H4 (cell line): ENCODE data around the gene PIGR. TPM values are rescaled to one million over a fixed set of nuclear protein-coding genes. Genes with fewer than 3 reads are reported as not detected.

Source experiments
- DNase-seq: peaks from one replicate; pipeline ENCODE4 v3.0.0-alpha.2; 2015; ENCODE audit warnings: low spot score
- total RNA-seq: library from RNA; depleted of rRNA; stranded (reverse); fragments of >200 nt; shearing (Covaris generic); gene quantifications from 2 replicates; pipeline ENCODE4 v1.2.3, GENCODE V29; 2014

PIGR gene
- total RNA-seq, 1 experiment from 2014 or later = not detected

DNA sequence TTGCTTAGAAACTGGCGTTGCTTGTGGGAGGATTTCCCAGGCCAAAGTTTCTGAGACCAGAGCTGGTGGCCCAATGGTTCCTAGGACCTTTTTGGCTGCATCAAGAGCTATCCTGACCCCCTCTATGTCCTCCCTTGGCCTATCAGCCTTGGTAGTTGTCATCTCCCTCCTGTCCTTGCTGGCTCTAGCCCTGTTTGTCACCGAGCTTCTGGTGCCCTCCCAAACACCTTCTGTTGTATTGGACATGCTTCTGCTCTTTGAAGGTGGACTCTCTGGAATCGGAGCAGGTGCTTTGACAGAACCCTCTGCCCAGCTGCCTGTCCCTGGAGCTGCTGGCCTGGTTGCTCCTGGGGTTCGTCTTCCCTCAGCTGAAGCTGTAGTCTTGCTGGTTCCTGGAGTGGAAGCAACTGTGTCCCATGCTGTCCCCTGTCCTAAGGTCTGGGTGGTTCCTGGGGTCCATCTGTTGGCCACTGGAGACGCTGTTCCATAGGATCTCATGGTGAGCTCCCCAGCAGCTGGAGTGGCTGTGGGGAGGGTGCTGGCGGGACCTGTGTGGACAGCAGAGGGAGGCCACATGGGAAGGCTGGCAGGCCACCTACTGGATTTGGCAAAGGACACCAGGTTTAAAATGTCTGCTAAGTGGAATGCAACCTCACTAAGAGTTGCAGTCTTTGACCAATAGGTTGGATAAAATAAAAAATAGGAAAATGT is 14.6 kb upstream of the PIGR start:
- DNase-seq = peak; percentile 17

DNA sequence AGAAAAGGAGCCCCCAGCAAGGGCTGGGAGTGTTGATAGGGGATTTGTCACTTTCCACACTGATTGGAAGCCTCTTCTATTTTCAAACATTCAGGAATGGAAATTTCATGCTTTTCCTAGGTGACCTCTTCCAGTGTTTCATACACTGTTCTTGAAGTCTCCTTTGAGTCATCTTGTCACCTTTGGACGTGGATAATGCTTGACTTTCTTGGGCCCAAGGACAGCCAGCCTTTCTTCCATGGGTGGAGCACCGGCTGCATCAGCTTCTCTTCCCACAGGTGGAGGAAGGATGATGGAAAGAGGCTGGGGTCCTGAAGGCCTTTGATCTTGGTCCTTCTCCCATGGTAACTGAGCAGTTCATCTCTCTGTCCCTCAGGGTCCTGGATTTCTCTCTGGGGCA is 11.9 kb upstream of the PIGR start:
- DNase-seq = no peak

DNA sequence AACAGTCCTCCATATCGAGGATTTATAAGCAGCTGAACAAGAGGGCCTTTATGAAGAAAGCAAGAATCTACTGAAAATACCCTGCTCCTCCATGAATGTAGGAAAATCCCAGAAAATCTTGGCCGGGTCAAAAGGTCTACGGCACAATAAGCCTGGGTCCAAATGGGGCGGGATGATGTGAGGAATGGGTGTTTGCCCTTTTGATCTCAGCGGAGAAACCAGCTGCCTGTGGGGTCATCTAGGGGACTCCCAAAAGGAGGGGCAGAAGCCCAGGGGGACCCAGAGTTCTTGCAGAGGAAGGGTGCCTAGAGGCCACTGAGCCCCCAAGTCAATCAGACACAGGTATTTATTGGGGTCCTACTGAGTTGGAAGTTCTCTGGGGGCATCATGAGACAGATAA is 11.4 kb upstream of the PIGR start:
- DNase-seq = no peak

DNA sequence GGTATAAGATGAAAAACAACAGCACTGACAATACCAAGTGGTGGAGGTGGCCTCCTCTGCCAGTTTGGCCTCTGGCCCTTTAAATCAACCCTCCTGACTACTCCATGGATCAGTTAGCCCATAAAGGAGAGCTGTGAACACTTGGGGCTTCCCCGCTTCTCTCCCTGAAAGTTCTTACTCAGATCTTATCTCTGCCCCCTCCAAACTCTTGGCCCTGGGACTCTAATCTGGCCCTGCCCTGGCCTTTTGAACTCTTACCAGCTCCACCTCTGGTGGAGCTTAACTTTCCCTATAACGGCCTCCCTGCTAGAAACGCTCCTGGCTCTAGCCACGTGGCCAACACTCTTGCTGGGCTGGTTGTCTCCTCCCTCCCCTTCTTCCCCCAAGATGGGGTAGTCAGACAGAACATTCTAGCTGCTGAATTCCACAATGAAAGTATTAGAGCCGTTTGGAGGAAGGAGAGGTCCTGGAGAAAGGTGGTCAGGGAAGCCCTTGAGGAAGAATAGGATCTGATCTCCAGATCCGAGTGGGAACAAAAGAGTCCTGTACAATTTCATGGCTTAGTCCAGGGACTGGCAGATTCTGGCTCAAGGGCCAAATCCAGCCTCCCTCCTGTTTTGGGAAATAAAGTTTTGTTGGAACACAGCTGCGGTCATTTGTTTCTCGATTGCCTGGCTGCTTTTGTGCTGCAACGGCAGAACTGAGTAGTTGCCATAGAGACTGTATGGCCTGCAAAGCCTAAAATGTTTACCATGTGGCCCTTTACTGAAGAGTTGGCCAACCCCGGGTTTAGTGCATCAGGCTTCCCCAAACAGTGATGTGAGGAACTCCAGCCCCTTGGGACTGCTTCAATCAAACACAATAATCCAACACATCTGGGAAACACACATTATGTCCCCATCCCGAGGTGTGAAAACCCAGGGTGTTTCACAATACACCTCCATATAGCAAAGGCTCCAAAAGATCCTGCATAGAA is 9.5 kb upstream of the PIGR start:
- DNase-seq = no peak

DNA sequence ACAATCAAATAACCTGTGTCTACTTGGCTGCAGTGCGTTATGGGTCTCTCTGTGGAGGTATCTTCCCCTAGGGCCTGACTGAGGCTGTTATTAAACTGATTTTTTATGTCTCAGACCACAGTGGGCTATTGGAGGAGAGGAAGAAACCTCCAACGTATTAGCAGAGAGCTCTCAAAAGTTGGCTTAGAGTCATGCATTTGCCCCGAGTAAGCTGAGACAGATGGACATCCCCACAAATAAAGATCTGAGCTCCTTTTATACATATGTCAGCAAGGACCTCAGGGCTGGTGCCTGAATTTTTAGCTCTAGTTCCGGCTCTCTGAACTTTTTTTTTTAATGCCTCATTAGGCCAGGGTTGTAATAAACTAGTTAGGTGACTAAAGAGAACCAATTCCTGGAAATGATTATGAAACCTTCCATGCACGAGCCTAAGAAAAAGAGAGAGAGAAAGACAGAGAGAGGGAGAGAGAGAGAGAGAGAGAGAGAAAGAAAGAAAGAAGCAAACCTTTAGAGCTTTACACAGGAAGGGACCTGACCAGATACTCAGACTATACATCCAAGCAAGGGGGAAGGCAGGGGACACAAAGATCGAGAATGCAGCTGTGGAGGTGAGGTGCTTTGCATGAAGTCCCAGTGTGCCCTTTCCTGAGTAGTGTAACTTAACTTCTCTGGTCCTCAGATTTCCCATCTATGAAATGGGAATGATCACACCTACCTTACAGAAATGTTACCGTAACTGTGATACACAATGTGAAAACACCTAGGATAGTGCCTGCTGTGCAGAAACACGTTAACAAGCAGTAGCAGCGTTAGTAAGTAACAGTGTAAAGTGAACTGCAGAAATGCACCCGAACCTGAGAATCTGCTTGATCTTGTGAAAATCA is 8.4 kb upstream of the PIGR start:
- no peak for DNase-seq

DNA sequence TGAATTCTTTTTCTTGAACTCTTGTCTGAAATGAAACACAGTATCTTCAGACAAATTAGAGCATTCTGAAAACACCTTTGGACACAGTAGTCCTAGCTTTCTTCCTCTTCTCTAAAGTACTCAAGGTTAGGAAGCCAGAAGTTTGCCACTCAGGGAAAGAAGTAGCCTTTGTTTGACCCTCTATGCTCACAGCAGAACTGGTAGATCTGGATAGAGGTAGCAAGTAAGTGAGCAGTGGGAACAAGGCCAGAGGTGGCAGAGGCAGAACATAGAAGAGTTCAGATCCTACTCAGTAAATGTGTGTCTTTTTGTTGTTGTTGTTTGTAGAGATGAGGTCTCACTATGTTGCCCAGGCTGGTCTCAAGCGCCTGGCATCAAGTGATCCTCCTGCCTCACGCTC is 7.4 kb upstream of the PIGR start:
- DNase-seq = no peak

DNA sequence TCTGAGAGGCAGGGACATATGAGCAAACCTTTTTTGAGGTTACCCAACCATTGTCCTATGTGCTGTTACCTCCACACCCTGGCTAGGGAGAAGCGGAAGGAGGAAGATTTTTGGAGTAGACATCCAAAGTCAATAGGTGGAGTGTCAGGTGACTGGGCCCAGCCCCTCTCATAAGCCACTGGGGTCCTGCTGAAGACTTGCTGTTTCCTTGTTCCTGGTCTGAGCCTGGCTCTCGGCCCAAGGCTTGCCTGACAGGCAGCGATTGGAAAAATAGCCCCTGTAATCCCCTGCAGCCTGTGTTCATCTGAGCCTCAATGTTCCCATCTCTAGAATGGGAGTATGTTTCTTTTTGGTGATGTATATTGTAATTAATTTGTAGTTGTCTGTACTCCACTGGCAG is 6.9 kb upstream of the PIGR start:
- no peak for DNase-seq

DNA sequence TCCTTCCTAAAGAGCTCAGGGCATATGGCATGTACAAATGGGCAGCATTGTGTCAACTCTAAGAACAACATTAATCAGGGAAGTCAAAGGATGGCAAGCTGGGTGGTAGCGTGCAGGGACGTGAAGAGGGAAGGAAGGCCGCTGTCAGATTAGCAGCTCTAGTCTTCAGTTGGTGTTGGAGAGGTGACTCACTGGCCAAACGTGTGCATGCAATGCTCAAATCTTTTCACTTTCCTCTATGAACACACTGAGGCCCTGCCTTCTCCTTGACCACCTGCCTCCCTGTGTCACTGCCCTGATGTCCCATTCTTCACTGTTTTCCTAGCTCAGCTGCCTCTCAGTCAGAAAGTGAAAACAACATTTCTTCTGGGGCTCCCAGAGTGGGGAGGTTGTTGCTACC is 5.9 kb upstream of the PIGR start:
- DNase-seq = no peak

DNA sequence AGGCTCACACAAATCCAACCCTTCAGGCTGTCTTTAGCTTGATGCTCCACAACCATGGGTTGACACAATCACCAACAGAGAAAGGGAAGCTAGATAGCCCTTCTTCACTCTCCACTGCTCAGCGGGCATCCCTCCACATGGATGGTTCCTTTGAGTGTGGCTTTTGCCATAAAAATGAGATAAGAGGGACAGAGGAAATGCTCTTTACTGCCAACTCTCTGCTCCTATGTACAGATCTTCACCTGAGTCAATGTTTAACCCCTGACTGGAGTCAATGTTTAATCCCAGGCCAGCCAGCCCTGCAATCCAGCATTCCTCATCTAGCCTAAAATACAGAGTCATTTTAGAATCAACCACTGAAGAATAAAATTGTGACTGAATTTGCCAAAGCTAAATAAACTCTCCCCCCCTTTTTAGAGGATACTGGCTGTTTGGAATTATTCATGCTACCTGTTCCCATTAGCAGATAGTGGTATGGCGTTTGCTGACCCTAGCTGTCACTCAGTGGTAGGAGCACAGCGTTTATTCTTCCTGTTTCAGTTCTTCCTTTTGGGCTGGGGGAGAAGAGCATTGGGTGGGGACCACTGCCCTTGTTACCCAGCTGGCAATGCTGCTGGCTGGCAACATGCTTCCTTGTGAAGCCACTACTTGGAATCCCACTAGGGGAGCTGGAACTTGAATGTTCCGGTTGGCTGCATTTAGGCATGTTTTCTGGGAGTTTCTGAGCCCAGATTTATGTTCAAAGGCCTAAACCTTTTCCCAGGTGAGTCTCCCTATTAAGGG is 5.2 kb upstream of the PIGR start:
- DNase-seq = no peak

DNA sequence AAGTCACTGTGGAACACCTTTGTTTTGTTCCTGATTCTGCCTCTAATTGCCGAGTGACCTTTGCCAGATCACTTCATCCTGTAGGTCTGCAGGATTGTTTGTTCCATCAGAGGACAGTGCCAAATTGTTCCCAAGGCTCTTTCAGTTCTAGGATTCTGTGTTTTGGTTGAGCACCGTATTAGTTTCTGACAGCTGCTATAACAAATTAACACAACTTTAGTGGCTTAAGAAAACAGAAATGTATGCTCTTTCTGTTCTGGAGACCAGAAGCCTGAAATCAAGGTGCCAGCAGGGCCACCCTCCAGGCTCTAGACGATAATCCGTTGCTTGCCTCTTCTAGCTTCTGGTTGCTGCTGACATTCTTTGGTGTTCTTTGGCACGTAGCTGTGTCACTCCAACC is 3.4 kb upstream of the PIGR start:
- DNase-seq = no peak

DNA sequence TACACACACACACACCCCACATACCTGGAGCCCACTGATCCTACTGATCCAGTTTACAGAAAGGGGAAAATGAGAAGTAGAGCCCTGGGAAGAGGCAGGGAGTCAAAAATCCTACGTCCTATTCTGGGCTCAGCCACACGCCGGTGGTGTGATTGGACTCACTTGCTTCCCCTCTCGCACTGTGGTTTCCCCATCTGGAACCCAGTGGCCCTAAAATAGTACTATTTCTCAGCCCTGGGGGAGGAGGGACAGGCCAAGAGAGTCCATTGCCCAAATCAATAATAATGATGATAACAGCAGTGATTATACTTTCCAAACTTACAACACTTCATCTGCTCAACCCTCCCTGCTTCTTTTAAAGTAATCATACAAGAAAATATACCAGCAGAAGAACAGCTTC is 2.9 kb upstream of the PIGR start:
- no peak for DNase-seq

DNA sequence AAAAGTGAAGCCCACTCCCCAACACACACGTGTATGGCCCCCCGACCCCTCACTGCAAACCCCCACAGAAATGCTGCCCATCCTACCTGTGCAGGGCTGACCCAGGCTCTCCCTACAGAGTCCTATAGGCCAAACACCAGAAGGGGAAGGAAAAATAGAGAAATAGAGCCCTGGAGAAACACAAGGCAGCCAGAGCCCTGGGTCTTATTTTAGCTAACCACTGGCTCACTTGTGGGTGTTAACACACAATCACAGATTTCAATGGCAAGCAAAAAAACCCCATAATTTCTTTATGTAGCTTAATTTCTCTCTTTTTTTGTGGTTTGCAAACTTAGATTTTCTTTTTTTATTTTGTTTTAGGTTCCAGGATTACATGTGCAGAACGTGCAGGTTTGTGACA is 989 bp upstream of the PIGR start:
- DNase-seq = no peak

DNA sequence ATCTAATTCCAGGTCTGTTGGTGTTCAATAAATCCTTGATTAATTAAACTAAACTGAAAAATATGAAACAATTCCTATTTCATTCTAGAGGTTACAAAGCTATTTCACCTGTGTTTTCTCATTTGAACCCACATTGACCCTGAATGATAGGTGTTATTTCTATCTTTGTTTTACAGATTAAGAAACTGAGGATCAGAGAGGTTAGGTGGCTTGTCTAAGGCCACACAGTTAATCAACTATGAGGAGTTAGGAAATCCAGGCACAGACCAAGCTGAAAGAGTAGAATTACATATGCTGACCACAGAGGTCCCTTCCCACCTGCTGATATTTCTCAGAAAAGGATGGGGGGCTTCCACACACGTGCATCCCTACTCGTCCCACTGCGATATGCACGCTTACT is 487 bp downstream of the PIGR start:
- no peak for DNase-seq

DNA sequence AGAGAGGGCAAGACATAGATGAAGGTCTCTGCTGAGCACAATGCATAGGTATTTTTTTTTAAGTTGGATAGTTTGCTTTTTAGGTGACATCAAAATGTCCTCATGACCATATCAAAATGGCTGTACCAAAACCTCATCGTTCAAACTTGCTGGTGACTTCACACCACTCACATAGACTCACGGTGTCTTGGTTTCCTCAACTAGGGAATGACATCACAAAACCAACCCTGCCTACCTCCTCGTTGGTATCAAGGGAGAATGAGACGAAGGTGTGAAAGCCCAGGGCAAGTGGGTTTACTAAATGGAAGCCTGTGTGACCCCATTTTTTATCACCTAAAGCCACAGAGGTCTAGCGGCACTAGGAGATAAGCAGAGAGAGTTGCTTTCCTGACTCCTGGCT is 1.6 kb downstream of the PIGR start:
- DNase-seq = no peak

DNA sequence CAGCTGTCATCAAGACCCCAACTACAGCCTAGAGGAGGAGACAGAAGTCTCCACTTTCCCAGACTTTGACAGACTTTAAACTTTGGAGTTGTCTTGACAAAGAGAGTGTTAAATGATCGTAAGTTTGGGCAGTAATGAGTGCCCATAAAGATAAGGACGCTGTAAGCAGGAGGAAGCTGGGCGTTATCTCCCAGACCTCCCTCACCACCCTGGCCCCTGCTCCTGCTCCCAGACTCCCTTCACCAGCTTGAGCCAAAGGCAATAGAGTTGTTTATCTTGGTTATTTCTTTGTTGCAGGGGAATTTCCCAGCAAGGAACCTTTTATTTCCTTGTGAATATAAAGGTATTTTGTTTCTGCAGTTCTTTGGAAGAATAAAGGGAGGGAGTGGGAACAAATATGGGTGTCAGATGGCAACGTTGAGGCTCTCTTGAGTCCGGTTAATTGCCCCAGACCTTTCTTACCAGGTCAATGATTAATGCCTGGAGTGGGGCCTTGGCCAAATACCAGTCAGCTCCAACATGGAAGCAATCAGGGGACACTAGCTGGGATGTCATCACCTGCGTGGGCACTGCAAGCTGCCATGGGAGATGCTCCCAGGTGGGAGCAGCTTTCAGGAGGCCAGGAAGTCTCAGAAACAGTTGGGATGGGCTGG is 4.4 kb downstream of the PIGR start:
- no peak for DNase-seq

DNA sequence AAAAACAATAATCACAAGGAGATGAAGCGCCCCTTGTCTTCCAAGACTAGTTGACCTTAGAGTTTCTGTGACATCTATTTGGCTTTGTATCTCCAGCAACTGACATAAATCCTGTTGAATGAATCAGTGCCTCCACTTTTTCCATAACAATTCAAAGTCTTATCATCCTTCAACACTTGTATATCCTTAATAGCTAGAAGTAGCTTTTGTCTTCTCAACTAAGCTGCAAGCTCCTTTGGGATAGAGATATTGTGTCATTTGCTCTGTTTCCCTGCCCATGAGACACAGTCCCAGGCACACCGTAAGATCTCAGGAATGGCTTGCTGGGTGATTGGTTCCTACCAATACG is 5.7 kb downstream of the PIGR start:
- no peak for DNase-seq

DNA sequence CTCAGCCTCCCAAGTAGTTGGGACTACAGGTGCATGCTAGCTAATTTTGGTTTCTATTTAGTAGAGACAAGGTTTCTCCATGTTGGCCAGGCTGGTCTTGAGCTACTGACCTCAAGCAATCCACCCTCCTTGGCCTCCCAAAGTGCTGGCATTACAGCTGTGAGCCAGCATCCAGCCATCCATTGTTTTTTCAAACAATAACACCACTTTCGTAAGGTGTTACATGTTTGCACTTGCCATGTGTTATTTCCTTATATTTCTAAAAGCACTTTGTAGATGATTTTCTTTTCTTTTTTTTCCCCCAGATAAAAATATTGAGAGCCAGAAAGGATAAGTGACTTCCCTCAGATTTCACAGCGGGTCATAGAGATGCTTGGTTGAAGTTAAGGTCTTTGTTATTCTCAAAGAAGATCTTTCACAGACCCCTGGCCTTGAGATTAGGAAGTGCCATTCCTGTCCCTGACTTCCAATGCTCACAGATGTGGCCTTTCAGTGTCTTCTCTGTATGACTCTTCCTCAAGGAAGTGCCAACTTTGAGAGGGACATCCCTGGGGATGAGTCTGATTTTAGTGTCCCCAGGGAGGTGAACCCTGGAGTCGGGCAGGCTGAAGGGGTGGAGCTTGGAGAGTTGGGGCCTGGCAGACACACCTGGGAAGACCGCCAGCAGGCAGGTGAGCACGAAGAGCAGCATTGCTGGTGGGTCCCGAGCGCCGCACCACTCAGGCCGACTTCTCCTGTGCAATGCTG is 6.3 kb downstream of the PIGR start:
- DNase-seq = no peak

DNA sequence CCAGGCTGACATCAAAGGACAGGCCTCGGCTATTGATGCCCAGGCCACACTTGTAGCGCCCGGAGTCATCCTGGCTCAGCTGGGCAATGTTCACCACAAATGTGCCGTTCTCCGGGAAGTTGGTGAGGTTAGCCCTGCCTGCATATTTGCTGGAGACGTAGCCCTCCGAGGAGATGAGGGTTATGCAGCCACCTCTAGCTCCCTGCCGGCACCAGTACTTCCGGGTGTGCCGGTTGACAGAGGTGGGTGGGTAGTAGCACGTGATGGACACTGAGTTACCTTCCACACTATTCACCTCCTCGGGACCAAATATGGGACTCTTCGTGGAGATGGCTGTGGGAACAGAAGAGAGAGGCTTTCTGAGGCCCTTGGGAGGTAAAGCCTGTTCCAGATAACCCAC is 7.1 kb downstream of the PIGR start:
- no peak for DNase-seq

DNA sequence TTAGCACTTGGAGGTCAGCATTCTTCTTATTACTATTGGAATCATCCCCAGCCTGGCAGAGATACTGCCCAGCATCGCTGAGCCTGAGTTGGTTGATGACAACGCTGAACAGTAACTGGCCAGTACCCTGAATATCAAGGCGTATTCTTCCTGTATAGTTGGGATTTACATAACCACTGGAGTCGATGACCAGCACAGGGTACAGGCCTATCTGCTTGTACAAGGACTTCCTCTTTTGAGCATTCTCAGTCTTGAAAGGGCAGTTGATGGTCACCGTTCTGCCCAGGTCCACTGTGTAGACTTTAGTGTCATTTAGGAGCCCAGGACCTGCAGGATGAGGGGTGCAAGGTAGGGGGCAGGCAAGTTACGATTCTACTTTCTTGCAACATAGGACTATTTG is 8.8 kb downstream of the PIGR start:
- no peak for DNase-seq

DNA sequence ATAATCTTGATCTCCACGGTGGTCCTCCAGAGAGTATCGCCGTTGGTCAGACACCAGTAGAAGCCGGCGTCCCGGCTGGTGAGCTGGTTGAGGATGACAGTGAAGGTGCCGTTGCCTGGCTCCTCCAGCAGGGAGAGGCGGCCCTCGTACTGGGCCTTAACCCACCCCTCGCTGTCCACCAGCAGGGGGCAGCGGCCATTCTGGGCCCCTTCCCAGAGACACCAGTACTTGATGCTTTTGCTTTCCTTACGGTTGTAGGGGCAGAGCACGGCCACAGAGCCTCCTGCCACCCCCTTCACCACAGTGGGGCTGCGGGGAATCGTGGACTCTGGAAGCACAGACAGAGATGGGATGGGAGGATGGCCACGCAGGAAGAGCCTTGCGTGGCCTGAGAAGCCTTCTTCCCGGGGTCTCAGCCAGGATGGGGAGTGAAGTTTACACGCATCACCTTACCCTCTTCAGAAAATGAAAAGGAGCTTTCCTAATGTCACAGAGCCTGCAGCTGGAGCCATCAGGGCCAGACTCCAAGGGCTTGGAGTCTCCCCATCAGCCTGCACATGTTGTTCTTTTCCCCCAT is 10.7 kb downstream of the PIGR start:
- DNase-seq = peak; percentile 41
